Choroid plexus epithelial cell (primary cell): Measurements from ENCODE around the gene TBCD.

Experiments used
- DNase-seq: peaks from one replicate; pipeline ENCODE4 v3.0.0-alpha.2; 2010; ENCODE audit warnings: low read depth
- H3K4me3 ChIP-seq: 2 replicates; pipeline ENCODE4 v1.5.1; 2011; ENCODE audit warnings: low read depth, mild to moderate bottlenecking, control low read depth, low read length, moderate library complexity
- CTCF ChIP-seq: conservative IDR thresholded peaks from 2 replicates; pipeline ENCODE4 v1.5.1; 2011; ENCODE audit warnings: low read depth, mild to moderate bottlenecking, control low read depth, inconsistent platforms, low read length, moderate library complexity

TBCD gene

GRCh38 chr17:82705756-82706155, 46.1 kb upstream of the TBCD start:
- TF ChIP-seq CTCF = no peak
- DNase-seq = no peak
- no peak overlapping the region for H3K4me3 ChIP-seq

- H3K4me3 ChIP-seq = no peak overlapping the region
- no peak for DNase-seq
- no peak for TF ChIP-seq CTCF
These were observed 42.7 kb upstream of the TBCD start for GRCh38 chr17:82709024-82709675.

GRCh38 chr17:82709676-82710498, 42.0 kb upstream of the TBCD start:
- no peak for TF ChIP-seq CTCF
- no peak overlapping the region for H3K4me3 ChIP-seq
- no peak for DNase-seq

- DNase-seq = no peak
- no peak for TF ChIP-seq CTCF
- no peak overlapping the region for H3K4me3 ChIP-seq
These were observed 41.2 kb upstream of the TBCD start for GRCh38 chr17:82710499-82711232.

GRCh38 chr17:82713071-82713723, 38.7 kb upstream of the TBCD start:
- no peak overlapping the region for H3K4me3 ChIP-seq
- TF ChIP-seq CTCF = no peak

GRCh38 chr17:82716203-82717010, 35.5 kb upstream of the TBCD start, which contains the start of gene FN3KRP:
Gene FN3KRP (plus strand): TSS chr17:82716706. CDS start chr17:82716756, 50 bp downstream.
- TF ChIP-seq CTCF = no peak
- peak; percentile 97 for DNase-seq

More at GRCh38 chr17:82713071-82713723, 38.7 kb upstream of the TBCD start:
- no peak for DNase-seq

More at GRCh38 chr17:82716203-82717010, 35.5 kb upstream of the TBCD start, which contains the start of gene FN3KRP:
- H3K4me3 ChIP-seq = peak within 1 kb of the TSS; percentile 78
